ENCODE data around the gene IGF2BP2. TPM values are rescaled to one million over a fixed set of nuclear protein-coding genes. Genes with fewer than 3 reads are reported as not detected.

The IGF2BP2 gene
- total RNA-seq, 1 donor from 2014 or later = 9.8 TPM

DNA sequence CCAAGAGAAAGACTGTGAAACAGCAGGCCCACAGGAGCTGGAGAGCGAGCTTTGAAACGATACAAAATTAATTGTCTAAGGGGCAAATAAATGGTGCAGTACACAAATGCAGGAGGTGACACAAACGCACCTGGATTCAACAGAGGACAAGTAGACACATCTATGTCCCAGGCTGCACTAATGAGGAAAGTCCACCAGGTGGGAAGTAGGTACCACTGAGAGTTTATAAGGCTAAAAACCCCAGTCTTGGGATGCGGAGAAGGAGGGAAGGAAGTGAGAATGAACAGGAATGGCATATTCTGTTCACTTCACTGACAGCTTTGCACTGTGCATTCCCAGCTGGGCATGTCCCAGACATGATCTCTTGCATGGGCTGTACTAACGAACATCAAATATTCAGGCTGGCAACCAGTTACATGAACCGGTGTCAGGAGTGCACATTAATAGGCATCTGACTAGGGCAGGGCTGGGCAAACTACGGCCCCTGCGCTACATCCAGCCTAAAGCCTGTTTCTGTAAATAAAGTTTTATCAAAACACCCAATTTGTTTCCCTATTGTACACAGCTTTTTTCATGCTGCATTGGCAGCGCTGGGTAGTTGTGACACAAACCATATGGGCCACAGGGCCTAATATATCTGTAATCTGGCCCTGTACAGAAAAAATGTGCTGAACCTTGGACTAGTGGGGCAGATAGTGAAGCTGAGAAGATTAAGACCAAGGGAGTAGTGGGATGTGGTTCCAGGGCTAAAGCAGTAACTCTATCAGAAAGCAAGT, 107.0 kb downstream of the IGF2BP2 start:
- Histone ChIP-seq H3K36me3 (no peaks in the 10 kb centered on the region), H3K4me3 (no peak overlapping the region), H3K4me1 (peaks cover 20% of the 10 kb centered on the region), H3K27ac (peak overlapping the region; percentile 49), H3K27me3 (no peaks in the 10 kb centered on the region), H3K9me3 (no peaks in the 10 kb centered on the region)
- intact Hi-C loops (cut with DNase I) = no loop called here
- TF ChIP-seq POLR2AphosphoS5 (IDR thresholded peaks at IDR 0.05; ENCODE audit: insufficient read depth in 1 of 2, low read depth in 1 of 2) = no peak
- TF ChIP-seq POLR2A (IDR thresholded peaks at IDR 0.05) = no peak
- TF ChIP-seq, protein P1, sequence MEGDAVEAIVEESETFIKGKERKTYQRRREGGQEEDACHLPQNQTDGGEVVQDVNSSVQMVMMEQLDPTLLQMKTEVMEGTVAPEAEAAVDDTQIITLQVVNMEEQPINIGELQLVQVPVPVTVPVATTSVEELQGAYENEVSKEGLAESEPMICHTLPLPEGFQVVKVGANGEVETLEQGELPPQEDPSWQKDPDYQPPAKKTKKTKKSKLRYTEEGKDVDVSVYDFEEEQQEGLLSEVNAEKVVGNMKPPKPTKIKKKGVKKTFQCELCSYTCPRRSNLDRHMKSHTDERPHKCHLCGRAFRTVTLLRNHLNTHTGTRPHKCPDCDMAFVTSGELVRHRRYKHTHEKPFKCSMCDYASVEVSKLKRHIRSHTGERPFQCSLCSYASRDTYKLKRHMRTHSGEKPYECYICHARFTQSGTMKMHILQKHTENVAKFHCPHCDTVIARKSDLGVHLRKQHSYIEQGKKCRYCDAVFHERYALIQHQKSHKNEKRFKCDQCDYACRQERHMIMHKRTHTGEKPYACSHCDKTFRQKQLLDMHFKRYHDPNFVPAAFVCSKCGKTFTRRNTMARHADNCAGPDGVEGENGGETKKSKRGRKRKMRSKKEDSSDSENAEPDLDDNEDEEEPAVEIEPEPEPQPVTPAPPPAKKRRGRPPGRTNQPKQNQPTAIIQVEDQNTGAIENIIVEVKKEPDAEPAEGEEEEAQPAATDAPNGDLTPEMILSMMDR (IDR thresholded peaks at IDR 0.05) = no peak
- DNase-seq (ENCODE audit: extremely low spot score in 2 of 2) = no peak

DNA sequence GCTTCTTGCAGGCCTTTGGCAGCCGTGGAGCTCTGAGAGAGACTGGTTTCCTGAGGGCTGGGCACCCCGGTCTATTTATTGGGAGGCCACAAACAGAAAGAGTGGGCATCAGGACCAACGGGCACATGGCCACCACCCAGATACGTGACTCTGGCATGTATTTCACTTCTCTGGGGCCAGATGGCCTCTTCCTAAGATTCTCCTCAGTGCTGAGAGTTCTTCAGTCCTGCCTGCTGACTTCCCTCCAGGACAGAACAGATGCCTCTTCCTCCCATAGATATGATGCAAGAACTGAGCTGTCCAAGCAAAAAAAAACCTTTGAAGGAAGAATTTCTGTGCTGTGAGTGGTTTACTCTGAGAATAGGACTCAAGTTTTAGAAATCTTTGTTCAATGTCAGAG, 107.7 kb downstream of the IGF2BP2 start:
- DNase-seq (ENCODE audit: extremely low spot score in 2 of 2) = no peak
- Histone ChIP-seq H3K27ac (peak overlapping the region; percentile 42), H3K4me3 (no peak overlapping the region), H3K36me3 (no peaks in the 10 kb centered on the region), H3K4me1 (peaks cover 20% of the 10 kb centered on the region), H3K9me3 (no peaks in the 10 kb centered on the region), H3K27me3 (no peaks in the 10 kb centered on the region)
- intact Hi-C loops (cut with DNase I) = no loop called here
- TF ChIP-seq, protein P1 (IDR thresholded peaks at IDR 0.05) = no peak
- no peak for TF ChIP-seq POLR2A (IDR thresholded peaks at IDR 0.05)
- TF ChIP-seq POLR2AphosphoS5 (IDR thresholded peaks at IDR 0.05; ENCODE audit: insufficient read depth in 1 of 2, low read depth in 1 of 2) = no peak

- Histone ChIP-seq H3K4me3 (no peak overlapping the region), H3K9me3 (no peaks in the 10 kb centered on the region), H3K4me1 (peaks cover 20% of the 10 kb centered on the region), H3K36me3 (no peaks in the 10 kb centered on the region), H3K27me3 (no peaks in the 10 kb centered on the region), H3K27ac (peak overlapping the region; percentile 42)
- intact Hi-C loops (cut with DNase I) = no loop called here
- DNase-seq (ENCODE audit: extremely low spot score in 2 of 2) = no peak
- TF ChIP-seq, protein P1 (IDR thresholded peaks at IDR 0.05) = no peak
- TF ChIP-seq POLR2AphosphoS5 (IDR thresholded peaks at IDR 0.05; ENCODE audit: insufficient read depth in 1 of 2, low read depth in 1 of 2) = no peak
- no peak for TF ChIP-seq POLR2A (IDR thresholded peaks at IDR 0.05)
Measured at GRCh38 chr3:185716436-185717108, 108.3 kb downstream of the IGF2BP2 start.

DNA sequence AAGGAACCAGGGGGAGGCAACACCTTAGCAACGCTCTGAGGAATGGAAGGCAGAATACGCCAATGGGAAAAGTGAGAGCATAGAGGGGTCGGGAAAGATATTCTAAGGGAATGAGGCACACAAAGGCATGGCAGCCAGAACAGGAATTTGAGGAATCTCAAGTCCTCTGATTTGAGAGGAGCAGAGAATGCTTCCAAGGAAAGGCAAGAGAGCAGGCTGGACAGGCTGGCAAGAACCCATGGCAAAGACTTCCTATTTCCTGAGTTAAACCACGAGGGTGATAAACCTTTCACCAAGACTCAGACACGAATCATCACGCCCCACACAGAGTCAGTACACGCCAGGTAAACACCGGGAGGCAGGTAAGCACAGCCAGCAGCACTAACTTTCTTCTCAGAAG, 109.8 kb downstream of the IGF2BP2 start:
- H3K27ac ChIP-seq = no peak overlapping the region
- H3K9me3 ChIP-seq = no peaks in the 10 kb centered on the region
- TF ChIP-seq POLR2A (IDR thresholded peaks at IDR 0.05) (no peak), POLR2AphosphoS5 (IDR thresholded peaks at IDR 0.05; ENCODE audit: insufficient read depth in 1 of 2, low read depth in 1 of 2) (peak in 1 of 2 donors; percentile 27)
- intact Hi-C loops (cut with DNase I) = no loop called here
- H3K4me3 ChIP-seq = no peak overlapping the region
- no peaks in the 10 kb centered on the region for H3K27me3 ChIP-seq
- peaks cover 27% of the 10 kb centered on the region for H3K4me1 ChIP-seq
- DNase-seq (ENCODE audit: extremely low spot score in 2 of 2) = peak in 1 of 2 donors; percentile 62
- no peaks in the 10 kb centered on the region for H3K36me3 ChIP-seq

- Histone ChIP-seq H3K9me3 (no peaks in the 10 kb centered on the region), H3K4me3 (no peak overlapping the region)
- TF ChIP-seq, protein P1 (IDR thresholded peaks at IDR 0.05) = no peak
- TF ChIP-seq POLR2A (IDR thresholded peaks at IDR 0.05) (no peak), POLR2AphosphoS5 (IDR thresholded peaks at IDR 0.05; ENCODE audit: insufficient read depth in 1 of 2, low read depth in 1 of 2) (no peak)
Measured at GRCh38 chr3:185714085-185714484, 110.8 kb downstream of the IGF2BP2 start.

More at GRCh38 chr3:185714085-185714484, 110.8 kb downstream of the IGF2BP2 start:
- intact Hi-C loops (cut with DNase I) = no loop called here
- DNase-seq (ENCODE audit: extremely low spot score in 2 of 2) = no peak
- Histone ChIP-seq H3K4me1 (peaks cover 27% of the 10 kb centered on the region), H3K27ac (no peak overlapping the region), H3K36me3 (no peaks in the 10 kb centered on the region), H3K27me3 (no peaks in the 10 kb centered on the region)
